ENCODE data around the gene TIMP1.
"Not testable (repeated sequence)": the region's sequence is repeated elsewhere in the genome, so short reads cannot be mapped to it uniquely, and the experiment has no call there.

The TIMP1 gene

DNA sequence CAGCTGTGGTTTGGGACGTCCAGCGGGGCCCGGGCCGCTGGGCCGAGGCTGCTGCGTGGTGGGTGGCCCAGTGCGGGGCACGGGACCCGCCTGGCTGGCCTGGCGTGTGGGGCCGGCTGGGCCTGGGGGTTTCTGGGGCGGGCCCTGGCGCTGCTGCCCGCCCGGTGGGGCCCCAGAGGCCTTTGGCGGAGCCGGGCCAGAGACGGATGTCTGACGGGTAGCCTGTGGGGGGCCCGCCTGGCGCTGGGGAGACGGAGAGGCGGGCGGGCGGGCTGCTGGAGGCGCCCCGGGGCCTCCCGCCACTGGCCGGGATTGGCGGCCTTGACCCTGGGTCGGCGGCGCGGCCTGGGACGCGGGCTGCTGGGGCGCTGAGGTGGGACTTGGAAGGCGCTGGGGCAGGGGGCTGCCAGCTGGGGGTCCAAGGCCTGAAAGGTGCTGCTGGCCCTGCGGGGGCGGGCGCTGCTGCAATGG, 8.1 kb upstream of the TIMP1 start:
- no peak for DNase-seq

DNA sequence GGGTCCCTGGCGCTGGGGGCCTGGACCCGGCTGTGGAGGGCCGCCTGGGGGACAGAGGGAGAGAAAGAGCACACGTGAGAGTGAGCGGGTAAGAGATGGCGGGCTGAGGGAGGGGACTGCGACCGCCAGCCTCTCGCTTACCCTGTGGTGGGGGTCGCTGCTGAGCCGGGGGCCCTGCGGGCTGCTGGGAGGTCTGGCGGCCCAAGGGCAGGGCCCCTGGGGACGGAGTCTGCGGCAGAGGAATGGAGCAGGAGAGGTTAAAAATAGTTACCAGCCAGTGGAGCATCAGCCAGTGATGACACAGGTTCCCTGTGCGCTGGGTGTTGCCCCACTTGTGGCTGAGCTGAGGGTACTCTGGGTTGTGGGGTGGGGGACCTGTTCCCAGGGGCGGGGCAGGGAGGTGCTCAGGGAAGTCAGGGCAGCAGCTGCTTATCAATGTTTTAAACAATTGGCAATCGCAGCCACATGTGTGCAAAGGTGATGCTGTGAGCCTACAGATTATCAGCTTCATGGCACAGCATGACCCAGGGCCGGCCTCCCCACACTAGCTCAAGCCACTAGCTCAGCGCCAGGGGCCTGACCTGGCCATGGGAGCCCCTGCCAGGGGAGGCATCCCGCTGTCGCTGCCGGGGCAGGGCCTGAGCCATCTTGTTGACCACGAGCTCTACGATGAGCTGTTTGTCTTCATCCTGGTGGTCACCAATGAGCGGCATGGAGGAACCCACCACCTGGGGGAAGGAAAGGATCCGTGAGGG, 7.5 kb upstream of the TIMP1 start:
- no peak for DNase-seq

DNA sequence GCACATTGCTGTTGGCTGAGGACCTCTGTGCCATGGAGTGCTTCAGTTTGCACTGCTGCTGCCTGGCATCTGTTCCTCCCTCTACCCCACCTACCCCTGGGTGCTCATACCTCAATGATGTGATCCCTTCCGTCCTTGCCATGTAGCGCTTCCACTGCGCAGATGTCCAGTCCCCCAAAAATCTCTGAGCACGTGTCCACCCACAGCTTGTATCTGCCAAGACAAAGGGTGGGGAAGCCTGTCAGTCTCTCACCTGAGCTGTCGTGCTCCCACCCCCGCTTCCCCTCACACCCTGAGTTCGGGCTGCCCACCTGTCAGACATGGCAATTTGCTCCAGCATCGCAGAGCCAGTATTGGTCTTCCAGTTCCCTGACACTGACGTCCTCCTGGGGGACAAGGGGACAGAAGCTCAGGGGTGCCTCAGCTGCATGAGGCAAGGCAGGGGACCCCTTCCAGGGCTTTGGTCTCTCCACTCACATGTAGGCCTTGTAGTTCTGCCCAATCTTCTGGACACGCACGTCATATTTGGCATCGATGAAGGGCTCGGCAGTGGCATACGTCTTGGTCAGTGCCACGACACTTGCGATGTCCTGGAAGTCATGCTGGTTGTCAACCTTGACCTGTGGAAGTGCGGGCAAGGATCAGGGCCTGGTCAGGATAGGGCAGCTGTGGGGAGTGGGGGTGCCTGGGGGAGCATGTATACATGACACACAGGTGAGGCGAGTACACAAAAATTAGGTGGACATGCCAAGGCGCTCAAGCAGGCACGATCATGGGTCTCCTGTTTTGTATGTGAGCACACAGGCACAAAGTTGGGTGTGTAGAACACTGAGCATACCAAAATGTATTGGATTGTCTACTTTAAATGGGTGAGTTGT, 6.0 kb upstream of the TIMP1 start:
- DNase-seq, result no peak

DNA sequence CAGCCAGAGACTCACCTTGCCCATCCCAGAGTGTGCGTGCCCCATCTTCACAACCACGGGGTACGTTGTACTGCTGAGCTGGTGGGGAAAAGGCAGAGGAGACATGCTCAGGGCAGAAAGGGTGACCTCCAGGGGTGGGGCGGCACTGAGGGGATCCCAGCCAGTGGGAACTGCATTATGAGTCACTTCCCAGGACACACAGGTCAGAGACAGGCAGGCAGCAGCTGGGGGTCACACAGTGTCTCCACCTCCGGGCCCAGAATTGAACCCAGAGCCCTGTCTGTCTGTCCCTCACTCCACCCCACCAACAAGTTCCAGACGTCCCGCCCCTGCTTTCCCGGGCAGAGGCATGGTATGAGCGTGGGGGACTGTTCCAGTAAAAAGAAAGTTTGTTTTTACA, 4.8 kb upstream of the TIMP1 start:
- no peak for DNase-seq

DNA sequence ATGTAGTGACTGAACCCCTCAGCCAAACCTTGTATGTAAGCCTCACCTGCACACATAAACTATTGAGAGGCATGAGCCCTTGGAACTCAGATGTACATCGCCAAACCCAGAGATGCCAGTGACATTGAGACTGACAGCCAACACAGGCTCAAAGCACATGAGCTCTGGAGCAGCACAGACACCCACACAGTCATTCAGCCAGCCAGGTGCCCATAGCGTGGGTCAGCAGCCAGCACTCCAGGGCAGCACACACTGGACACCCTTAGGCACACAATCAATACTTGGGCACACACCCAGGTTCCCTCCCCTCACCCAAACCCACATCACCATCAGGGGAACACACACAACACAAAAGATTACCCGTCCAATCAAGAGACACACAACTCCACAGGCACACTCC, 4.3 kb upstream of the TIMP1 start:
- no peak for DNase-seq

DNA sequence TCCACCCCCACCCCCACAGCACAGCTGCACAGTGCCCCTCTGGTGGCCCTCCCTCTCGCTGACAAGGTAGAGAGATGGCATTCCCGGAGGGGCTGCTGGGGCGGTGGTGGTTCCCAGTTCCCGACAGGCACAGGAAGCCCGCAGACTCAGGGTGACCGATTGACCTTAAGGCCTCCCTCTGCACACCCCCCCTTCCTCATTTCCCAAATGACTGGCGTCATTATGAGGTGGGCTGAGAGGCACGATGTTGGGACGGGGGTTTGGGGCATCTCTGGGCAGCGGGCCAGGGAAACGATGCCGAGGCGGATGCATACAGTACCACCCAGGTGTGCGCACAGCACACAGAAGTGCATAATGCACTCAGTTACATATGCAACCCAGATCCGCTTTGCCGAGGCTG, 3.5 kb upstream of the TIMP1 start:
- DNase-seq, result no peak

DNA sequence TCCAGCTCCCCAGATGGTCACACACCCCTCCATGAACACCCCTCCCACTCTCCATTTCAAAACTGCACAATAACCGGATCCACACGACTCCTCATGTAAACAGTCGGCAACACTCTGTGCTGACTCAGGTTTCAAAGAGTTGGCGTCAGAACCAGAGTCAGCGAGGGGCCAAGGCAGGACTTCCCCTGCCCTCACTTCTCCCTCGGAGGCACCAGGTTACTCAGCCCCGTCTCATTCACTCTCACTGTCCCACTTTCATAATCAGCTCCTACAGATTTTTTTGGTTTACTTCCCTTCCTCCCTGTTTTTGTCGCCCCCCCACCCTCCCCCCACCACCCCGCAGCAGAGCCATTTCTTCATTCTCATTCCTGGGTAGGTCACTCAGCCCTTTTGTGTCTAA, 2.7 kb upstream of the TIMP1 start:
- no peak for DNase-seq

DNA sequence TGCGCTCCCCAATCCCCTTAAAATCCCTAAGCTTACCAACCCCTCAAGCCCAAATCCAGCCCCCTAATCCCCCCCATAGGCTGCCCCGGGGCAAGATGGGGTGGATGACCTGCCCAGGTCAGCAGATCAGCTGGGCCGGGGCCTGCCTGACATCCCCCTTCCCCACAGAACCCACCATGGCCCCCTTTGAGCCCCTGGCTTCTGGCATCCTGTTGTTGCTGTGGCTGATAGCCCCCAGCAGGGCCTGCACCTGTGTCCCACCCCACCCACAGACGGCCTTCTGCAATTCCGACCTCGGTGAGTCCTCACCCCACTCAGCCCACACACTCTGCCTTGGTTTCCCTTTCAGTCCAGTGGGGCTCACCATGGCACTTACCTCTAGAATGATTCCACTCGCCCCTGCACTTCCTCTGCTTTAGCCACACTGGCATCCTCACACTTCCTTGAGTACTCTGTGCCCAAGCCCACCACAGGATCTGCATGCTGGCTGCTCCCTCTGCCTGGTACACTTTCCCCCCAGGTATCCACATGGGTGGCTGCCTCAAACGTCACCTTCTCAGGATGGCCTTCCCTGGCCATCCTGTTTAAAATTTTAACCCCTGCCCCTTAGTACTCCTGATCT, 1.1 kb downstream of the TIMP1 start:
- no peak for DNase-seq

DNA sequence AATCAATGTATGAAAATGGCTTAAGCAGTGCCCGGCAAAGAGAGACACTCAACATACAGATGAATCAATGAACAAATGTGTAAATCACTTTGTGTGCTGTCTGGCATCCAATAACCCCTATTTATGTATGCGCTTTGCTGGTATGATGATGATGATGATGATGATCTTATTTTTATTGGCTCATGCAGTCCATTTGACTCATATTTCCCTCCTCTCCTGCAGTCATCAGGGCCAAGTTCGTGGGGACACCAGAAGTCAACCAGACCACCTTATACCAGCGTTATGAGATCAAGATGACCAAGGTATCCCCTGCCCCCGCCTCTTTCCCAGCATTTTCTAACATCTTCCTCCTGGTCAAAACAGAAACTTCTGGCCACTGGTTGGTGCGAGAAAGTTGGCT, 2.5 kb downstream of the TIMP1 start:
- no peak for DNase-seq

DNA sequence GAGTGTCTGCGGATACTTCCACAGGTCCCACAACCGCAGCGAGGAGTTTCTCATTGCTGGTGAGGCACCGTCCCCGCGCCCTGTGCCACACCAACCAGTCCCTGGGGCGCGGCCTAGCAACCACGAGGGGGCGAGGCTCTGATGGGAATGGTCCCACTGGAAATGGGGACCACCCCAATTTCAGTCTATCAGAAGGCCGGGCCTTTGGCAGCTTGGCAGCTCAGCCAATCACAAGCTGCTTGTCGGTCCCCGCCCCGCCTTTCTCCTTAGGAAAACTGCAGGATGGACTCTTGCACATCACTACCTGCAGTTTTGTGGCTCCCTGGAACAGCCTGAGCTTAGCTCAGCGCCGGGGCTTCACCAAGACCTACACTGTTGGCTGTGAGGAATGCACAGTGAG, 3.0 kb downstream of the TIMP1 start:
- DNase-seq, result no peak

DNA sequence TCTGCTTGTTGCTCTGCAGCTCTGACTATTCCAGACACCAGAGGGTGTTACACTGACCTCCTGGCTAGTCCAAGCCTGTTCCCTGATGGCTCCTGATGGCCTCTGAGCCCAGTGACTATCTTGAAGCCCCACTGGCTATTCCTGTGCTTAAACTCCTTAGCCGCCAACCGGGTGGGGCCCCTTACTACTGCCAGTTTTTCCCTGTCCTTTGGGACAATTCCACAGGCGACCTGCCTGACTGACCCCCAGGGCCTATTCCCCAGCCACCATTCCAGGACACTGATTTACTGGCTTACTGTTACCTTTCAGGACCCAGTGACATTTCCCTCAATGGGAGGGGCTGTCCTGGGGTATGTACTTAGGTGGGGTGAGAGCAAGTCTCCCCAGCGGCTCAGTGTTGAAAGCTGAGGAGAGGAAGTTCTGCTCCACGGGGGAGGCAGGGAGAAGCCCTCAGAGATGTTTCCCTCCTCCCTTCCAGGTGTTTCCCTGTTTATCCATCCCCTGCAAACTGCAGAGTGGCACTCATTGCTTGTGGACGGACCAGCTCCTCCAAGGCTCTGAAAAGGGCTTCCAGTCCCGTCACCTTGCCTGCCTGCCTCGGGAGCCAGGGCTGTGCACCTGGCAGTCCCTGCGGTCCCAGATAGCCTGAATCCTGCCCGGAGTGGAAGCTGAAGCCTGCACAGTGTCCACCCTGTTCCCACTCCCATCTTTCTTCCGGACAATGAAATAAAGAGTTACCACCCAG, 4.0 kb downstream of the TIMP1 start:
- no peak for DNase-seq

DNA sequence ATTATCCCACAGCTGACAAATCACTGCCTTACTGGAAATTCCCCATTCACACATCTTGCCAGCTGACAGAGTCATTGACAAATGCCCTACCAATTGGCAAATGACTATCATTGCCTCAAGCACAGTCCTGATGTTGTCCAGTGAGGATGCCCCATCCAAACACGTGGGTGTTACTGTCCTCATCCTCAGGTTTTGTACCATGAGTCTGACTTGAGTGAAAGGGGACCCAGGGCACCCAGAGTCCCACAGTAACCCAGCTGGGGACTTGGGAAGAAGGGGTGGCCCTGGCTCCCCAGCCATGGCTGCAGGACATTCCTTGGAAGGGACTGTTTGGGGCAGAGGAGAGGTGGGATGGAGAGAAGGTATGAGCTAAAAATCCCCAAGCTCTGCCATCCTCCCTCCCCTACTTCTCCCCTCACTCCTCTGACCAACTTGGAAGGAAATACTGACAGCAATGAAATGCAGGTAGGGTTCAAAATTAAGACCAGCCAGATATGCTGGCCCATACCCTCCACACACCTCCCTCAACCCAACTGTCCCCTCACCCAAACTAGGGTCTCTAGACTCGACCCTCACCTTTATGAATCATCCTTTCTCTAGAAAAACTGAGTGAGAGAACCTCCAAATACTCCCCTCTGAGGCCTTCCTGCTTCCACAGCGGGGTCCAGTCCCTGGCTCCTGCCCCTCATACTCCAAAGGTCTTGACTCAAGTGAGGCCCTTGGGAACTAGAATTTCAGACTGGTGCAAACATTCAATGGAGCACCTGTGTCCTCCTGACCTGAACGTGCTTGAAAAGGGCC, 5.1 kb downstream of the TIMP1 start:
- no peak for DNase-seq

DNA sequence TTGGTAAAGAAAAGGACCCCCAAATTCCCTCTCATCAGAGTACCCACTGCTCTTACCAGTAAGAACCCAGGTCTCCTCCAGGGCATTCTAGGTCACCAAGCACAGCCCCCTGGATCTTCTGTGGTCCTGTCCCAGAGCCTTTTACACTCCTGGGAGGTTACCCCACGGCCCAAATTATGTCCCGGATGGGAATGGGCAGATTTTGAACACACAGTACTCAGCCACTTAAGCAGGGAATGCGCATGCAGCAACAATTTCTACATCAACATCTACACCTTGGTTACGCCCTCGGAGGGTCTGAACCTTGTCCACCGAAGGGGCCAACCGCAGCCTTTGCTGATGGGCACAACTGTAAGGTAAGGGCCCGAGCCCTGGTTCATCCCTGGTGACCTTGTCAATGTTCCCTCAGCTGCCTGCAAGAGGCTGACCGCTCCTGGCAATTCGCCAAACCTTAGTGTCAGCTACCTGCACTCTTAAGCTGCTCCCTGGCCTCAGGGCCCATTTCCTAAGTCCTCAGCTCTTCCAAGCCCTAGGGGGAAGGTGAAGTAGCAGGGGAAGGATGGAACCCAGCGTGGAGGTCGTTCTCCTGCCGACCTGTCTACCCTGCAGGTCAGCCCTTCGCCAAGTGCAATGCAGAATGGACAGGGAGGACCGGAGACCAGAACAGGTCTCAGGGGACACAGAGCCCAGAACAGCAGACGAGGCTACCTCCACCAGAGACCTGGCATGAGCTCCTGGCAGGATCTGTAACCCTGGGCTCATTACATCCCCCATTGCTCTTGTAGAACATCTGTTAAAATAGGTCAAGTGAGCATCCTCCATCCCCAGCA, 5.9 kb downstream of the TIMP1 start:
- DNase-seq, result no peak

DNA sequence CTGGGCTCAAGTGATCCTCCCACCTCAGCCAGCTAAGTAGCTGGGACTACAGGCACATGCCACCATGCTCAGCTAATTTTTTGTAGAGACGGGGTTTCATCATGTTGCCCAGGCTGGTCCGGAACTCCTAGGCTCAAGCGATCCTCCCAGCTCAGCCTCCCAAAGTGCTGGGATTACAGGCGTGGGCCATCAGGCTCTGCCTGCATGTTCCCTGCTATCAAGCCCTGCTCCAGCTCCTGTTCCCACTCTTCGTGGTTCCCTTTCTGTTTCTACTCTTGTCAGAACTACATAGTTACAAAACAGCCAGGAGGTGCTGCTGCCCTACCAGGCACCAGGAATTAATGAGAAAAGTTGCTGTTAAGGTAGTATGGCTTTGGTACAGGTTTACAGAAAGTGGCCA, 8.7 kb downstream of the TIMP1 start:
- DNase-seq, result no peak

DNA sequence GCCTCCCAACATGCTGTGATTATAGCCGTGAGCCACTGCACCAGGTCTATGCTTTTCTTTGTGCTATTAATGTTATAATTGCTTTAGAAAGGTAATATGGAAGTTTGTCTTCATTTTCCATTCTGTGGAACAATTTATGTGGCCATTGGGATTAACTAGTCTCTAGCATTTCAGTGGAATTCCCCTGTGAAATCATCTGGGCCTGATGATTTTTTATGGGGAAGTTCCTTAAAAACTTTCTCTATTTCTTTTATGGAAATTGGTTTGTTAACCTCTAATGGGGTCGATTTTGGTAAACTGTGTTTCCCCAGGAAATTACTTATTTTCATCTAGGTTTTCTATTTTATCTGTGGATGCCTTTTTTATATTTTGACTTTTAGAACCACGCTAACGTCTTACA, 11.3 kb downstream of the TIMP1 start:
- no peak for DNase-seq

DNA sequence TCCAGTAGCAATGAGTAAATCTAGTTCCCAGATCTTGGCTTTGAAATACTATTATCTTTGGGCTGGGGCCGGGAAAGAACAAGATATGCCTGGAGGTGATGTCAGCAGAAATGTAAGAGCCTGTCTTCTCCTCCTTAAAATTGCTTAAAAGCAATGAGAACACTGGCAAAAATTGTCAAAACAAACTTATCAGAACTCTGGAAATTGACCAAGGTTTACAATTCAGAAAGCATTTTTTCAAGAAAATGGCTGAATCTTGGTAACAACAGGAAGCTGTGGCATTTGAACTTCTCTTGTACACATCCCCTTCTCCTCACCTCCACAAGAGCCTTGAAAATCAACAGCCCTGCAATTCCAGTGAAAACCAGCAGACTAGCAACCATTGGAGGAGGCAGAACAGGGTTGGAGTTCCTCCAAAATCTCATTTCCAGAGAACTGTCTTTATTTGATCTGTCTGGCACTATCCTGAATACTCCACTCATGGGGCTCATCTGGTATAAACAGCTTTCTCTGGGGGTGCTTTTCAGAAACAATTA, 13.5 kb downstream of the TIMP1 start:
- DNase-seq, result no peak

DNA sequence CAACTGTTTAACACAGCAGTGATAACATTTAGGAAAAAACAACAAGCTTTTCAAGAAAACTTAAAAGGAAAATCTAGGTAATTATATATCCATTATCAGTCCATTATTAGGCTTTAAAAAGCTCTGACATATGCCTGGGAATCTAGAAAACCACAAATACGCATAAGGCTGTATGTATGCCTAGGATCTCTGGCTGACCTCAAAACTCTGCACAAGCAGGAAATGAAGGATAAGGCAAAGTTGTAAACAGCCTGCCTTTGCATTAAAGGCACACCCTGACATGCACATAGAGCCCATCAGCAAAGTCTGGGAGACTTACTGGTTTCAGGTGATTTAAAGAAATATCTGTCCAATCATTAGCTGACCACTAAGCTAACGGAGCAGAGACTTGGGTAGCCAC, 14.0 kb downstream of the TIMP1 start:
- DNase-seq, result no peak

DNA sequence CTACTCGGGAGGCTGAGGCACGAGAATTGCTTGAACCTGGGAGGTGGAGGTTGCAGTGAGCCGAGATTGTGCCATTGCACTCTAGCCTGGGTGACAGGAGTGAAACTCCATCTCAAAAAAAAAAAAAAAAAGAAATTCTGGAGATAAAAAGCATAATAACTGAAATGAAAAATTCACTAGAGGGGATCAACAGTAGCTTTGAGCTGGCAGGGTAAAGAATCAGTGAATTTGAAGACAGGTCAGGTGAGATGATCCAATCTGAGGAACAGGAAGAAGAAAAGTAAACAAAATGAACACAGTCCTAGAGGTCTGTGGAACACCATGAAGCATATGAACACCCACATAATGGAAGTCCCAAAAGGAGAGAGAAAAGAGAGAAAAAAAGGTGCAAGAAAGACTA, 15.0 kb downstream of the TIMP1 start:
- no peak for DNase-seq

DNA sequence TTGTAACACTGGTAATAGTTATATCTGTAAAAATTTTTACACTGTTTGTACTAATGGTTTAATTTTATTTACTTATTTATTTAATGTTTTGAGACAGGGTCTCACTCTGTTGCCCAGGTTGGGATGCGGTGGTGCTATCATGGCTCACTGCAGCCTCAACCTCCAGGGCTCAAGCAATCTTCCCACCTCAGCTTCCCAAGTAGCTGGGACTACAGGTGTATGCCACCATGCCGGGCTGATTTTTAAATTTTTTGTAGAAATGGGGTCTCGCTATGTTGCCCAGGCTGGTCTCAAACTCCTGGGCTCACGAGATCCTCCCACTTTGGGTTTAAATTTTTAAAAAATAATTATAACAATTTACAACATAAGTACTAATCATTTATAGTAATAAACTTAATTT, 20.9 kb downstream of the TIMP1 start:
- not testable (repeated sequence) for DNase-seq

DNA sequence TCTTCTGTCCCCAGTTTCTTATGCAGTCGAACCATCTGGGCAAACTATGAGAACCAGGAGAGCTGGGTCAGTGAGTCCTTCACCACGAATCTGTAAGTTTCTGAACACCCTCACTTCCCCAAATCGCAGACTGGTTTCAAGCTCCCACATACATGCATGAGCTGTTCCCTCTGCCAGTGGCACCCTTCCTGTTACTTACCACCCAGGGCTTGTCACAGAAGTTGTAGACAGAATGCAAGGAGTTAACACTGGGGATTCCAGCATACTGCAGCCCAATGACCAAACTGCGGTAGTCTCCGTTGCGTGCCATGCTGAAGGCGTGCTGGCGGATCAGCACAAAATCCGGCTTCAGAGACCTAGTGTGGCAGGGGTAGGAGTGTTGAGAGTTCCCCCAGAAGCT, 22.8 kb downstream of the TIMP1 start:
- DNase-seq, result no peak

DNA sequence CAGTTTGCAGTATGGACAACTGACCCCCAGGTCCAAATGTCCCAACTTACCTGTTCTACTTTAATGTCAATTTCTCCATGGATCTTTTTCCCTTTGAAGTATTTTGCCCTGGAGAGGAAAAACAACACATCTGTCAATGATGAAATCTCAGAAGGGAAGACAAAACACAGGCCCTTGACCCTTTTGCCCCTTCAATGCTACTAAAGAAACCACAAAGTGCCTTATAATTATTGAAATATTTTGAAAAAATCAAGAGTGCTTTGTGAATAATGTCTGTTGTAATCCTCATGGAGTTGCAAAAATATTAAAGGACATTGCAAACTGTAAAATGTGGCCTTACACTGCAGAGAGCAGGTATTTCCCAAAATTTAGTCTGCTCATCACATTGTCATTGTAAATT, 24.9 kb downstream of the TIMP1 start:
- no peak for DNase-seq

All from NCI-H2107 (cell line).